Subcutaneous abdominal adipose tissue (tissue), 5 donors: ENCODE measurements around the gene SLC24A4.
A peak's percentile ranks its signal among the peaks of the same experiment; 100 is the strongest.
"Not testable (repeated sequence)": the region's sequence is repeated elsewhere in the genome, so short reads cannot be mapped to it uniquely, and the experiment has no call there.

Experiments
- H3K27ac ChIP-seq: one replicate; pipeline ENCODE4 v1.7.0; 2013; ENCODE audit warnings: low read depth, mild to moderate bottlenecking, inconsistent platforms, low read length, moderate library complexity
- H3K27me3 ChIP-seq, 5 donors: one replicate each; pipeline ENCODE4 v1.7.0; 2013; ENCODE audit warnings: low read length in 5 of 5, inconsistent platforms in 1 of 5; ENCODE audit not compliant: control insufficient read depth in 5 of 5, insufficient read depth in 4 of 5
- H3K36me3 ChIP-seq, 5 donors: one replicate each; pipeline ENCODE4 v1.7.0; 2013; ENCODE audit warnings: low read length in 5 of 5; ENCODE audit not compliant: control insufficient read depth in 5 of 5, insufficient read depth in 5 of 5
- H3K4me1 ChIP-seq, 5 donors: one replicate each; pipeline ENCODE4 v1.7.0; 2013; ENCODE audit warnings: low read length in 5 of 5, mild to moderate bottlenecking in 3 of 5, moderate library complexity in 1 of 5; ENCODE audit not compliant: control insufficient read depth in 5 of 5, insufficient read depth in 5 of 5
- H3K4me3 ChIP-seq, 5 donors: one replicate each; pipeline ENCODE4 v1.7.0; 2013; ENCODE audit warnings: low read length in 5 of 5, low read depth in 1 of 5
- H3K9ac ChIP-seq, 5 donors: one replicate each; pipeline ENCODE4 v1.7.0; 2013; ENCODE audit warnings: low read length in 5 of 5, mild to moderate bottlenecking in 4 of 5, moderate library complexity in 3 of 5
- H3K9me3 ChIP-seq, 5 donors: one replicate each; pipeline ENCODE4 v1.7.0; 2013; ENCODE audit warnings: low read length in 5 of 5; ENCODE audit not compliant: control insufficient read depth in 5 of 5
- donor health status: healthy.
- donor health status: healthy.
- donor health status: healthy.
- donor health status: healthy.
- donor health status: healthy.

The SLC24A4 gene

DNA sequence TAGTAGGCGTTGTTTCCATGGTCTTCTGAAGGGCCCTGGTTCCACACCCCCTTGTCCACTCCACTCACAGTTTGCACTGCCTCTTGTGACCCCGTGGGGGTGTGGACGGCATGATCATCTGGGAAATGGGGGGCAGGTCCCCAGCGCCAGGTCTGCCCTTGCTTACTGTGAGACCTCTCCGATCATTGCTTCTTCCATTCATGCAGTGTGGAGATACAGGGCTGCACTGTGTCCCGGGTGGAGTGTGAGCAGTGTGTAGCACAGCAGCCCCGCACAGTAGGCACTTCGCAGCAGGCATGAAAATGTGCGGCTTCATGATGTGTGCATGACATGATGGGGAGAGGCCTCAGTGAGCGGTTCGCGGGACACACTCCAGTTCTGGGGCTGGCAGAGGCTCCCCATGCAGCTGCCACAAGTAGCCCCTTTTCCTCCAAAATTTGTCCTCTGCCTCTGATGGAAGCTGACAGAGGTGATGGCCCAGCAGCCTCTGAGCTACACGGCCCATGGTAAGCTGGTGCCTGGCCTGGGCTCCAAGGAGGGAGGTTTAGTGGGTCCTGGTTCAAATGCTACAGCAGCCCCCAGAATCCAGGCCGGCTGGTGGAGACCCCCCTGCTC lies 205.6 kb downstream of the SLC24A4 start:
- Histone ChIP-seq H3K27ac (no peak overlapping the region), H3K36me3 (peaks cover 0 to 3% (median 0%) of the 10 kb centered on the region in 5 donors), H3K4me3 (no peak overlapping the region), H3K27me3 (peaks cover 0 to 3% (median 0%) of the 10 kb centered on the region in 5 donors), H3K9me3 (no peaks in the 10 kb centered on the region), H3K4me1 (peaks cover 0 to 32% (median 6%) of the 10 kb centered on the region in 5 donors), H3K9ac (no peak overlapping the region)

DNA sequence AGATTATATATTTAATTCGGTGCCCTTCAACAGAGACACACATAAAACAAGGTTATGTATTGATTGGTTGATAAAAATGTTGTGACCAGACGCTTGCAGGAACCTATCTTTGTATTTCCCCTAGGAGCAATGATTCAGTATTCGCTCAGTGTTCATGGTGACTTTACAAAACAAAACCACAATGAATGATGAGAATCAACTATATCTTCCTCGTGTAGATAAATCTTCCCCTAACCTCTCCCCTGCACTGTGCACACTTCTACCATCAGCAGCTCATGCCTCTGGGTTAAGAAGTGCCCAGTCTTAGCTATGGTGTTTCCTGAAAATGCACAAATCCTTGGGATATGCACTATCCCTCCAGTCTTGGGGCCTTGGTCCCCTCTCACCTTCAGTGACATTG lies 206.9 kb downstream of the SLC24A4 start:
- Histone ChIP-seq H3K4me3 (no peak overlapping the region), H3K27ac (no peak overlapping the region), H3K36me3 (peaks cover 0 to 3% (median 0%) of the 10 kb centered on the region in 5 donors), H3K27me3 (peaks cover 0 to 3% (median 0%) of the 10 kb centered on the region in 5 donors), H3K9ac (no peak overlapping the region), H3K4me1 (peaks cover 0 to 25% (median 3%) of the 10 kb centered on the region in 5 donors), H3K9me3 (no peaks in the 10 kb centered on the region)

DNA sequence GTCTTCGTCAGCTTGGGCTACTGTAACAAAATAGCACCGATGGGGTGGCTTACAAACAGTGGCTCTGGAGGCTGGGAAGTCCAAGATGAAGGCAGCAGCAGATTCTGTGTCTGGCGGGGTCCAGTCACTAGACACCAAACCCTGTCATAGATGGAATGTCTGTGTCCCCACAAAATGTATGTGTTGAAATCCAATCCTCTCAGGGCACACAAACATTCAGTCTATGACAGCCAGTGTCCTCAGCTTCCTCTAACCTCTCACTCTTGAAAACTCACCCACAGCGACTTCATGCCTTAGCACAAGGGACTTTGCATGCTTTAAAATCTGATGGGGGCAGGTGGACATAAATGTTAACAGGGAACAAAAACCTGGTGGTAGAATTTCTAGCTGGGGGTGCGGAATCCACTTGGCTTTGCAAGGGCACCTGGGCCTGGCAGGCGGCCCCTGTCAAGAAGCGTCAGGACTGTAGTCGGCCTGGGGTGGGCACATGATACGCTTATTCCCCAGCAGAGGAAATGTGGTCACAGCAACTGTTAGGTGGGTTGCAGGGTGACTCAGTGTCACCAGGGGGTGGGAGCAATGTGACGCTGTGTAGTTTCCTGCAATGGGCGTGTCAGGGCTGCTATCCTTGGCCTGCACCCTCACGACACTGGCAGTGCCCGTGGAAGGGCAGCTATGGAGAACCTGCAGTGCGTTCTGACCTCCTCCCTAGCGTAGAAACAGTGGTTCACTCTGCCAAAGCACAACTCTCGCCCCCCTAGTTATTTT lies 208.3 kb downstream of the SLC24A4 start:
- H3K36me3 ChIP-seq = peaks cover 0 to 3% (median 0%) of the 10 kb centered on the region in 5 donors
- no peak overlapping the region for H3K4me3 ChIP-seq
- no peaks in the 10 kb centered on the region for H3K9me3 ChIP-seq
- no peak overlapping the region for H3K9ac ChIP-seq
- H3K27me3 ChIP-seq = peaks cover 0 to 3% (median 0%) of the 10 kb centered on the region in 5 donors
- H3K4me1 ChIP-seq = peaks cover 0 to 18% (median 0%) of the 10 kb centered on the region in 5 donors
- H3K27ac ChIP-seq = no peak overlapping the region

DNA sequence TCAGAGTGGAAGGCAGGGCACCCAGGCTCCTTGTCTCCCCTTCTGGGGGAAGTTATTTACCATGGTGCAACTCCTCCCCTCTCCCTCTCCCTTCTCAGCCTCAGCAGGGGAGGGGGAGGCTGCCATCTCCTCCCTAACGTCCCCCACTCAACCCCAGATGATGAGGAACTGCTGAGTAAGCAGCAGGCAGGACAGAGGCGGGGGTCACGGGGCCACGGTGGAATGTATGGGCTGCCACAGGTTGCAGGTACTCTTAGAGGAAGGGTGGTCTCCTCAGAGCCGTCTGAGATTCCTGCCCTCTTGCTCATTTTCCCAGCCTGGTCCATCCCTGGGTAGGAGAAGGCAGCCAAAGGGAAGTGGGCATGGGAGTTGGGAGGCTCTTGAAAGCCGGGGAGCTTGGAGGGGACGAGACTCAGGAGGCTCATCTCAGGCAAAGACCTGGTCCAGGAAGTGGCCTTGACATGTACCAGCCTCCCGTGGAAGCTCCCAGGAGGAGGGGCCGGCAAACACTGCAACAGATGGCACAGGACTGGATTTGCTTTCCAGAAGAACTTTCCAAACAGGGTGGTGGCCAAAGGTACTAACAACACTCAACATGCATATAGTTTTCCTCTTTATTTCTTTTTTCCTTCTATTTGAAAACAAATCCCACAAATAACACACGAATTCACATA lies 209.7 kb downstream of the SLC24A4 start:
- no peak overlapping the region for H3K4me3 ChIP-seq
- H3K27ac ChIP-seq = no peak overlapping the region
- peaks cover 0 to 3% (median 0%) of the 10 kb centered on the region in 5 donors for H3K36me3 ChIP-seq
- no peak overlapping the region for H3K9ac ChIP-seq
- no peaks in the 10 kb centered on the region for H3K9me3 ChIP-seq
- H3K4me1 ChIP-seq = peaks cover 0 to 18% (median 0%) of the 10 kb centered on the region in 5 donors
- peaks cover 0 to 3% (median 0%) of the 10 kb centered on the region in 5 donors for H3K27me3 ChIP-seq

DNA sequence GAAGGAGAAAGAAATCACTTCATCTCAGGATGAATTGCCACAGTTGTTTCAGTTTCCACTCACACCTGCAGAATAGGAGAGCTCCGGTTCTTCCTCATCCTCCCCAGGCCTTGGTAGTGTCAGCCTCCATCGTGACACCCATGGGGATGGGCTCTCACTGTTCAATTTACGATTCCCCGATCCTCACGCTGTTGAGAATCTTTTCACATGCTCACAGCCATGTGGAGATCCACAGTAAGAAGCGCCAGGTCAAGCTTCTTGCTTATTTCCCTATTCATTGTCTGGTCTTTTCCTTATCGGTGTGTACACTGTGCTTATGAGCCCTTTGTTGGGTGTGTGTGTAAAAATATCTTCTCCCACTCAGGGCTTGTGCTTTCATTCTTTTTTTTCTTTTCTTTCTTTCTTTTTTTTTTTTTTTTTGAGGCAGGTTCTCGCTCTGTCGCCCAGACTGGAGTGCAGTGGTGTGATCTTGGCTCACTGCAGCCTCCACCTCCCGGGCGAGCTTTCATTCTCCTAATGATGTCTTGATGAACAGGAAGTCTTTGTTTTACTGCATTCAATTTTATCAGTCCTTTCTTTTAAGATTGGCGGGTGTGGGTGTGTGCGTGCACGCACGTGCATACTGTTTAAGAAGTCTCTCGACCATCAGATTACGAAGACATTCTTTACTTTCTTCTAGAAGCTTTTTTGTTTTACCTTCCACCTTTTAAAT lies 212.1 kb downstream of the SLC24A4 start:
- Histone ChIP-seq H3K36me3 (no peaks in the 10 kb centered on the region), H3K27me3 (no peaks in the 10 kb centered on the region), H3K9me3 (no peaks in the 10 kb centered on the region), H3K4me1 (peaks cover 8 to 32% (median 13%) of the 10 kb centered on the region in 5 donors), H3K9ac (no peak overlapping the region), H3K27ac (no peak overlapping the region), H3K4me3 (no peak overlapping the region)

DNA sequence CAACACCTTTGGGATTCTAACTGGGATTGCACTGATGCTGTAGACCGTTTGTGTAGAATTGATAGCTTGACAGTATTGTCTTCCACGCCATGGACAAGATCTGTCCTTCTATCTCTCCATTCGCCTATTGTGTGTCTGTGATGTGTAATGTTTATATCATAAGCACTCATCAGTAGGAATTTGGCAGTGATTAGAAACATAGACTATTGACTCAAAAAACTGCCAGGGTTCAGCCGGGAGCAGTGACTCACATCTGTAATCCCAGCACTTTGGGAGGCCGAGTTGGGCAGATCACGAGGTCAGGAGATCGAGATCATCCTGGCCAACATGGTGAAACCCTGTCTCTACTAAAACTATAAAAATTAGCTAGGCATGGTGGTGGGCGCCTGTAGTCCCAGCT lies 213.3 kb downstream of the SLC24A4 start:
- peaks cover 14 to 43% (median 24%) of the 10 kb centered on the region in 5 donors for H3K4me1 ChIP-seq
- not testable (repeated sequence) for H3K36me3 ChIP-seq, H3K9me3 ChIP-seq, H3K27me3 ChIP-seq, H3K4me3 ChIP-seq, H3K27ac ChIP-seq, H3K9ac ChIP-seq

DNA sequence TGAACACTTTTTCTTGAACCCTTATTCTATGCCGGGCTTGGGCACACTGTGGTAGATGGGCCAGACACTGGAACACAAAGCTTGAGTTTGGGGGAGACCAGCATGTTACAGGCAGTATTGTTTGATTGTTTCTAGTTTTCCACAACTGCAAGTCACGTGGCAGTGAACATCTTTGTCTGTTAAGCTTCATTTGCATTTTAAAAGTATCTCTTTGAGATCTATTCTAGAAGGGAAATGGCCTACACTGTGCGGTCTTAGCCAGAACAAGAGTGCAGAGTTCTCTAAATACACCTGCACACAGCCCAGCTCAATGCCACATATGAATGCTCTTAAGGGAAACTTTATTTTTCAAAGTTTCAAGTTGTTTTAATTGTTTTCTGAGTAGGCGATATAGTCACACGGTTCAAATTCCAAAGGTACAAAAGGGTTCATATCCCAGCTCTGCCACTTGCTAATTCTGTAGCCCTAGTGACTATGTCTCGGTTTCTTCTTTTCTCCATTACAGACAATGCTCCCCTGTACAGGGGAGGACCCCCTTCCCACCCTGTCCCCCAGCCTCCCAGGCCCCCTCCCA lies 215.5 kb downstream of the SLC24A4 start:
- Histone ChIP-seq H3K27me3 (no peaks in the 10 kb centered on the region), H3K9ac (no peak overlapping the region), H3K27ac (peak overlapping the region; percentile 83), H3K36me3 (no peaks in the 10 kb centered on the region), H3K4me1 (peaks cover 14 to 31% (median 24%) of the 10 kb centered on the region in 5 donors), H3K9me3 (no peaks in the 10 kb centered on the region), H3K4me3 (no peak overlapping the region)

DNA sequence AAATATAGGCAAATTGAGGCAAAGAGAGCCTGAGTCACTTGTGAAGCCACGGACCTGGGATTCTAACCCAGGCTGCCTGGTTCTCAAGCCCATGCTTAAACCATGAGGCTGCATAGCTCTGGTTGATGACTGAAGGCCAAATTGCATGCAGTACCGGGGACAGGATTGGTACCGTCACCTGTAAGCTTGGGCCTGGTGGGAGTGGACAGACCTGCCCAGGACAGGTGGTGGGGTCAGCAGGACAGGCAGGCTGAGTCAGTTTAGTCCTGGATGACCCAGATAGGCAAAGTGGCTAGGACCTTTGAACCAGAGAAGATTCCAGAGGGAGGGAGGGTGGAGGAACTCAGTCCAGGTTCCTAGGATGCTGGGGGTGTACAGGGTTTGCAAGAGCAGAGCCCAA lies 216.5 kb downstream of the SLC24A4 start:
- Histone ChIP-seq H3K36me3 (no peaks in the 10 kb centered on the region), H3K27me3 (no peaks in the 10 kb centered on the region), H3K27ac (peak overlapping the region; percentile 83), H3K4me1 (peaks cover 14 to 31% (median 24%) of the 10 kb centered on the region in 5 donors), H3K4me3 (no peak overlapping the region), H3K9me3 (no peaks in the 10 kb centered on the region), H3K9ac (no peak overlapping the region)

DNA sequence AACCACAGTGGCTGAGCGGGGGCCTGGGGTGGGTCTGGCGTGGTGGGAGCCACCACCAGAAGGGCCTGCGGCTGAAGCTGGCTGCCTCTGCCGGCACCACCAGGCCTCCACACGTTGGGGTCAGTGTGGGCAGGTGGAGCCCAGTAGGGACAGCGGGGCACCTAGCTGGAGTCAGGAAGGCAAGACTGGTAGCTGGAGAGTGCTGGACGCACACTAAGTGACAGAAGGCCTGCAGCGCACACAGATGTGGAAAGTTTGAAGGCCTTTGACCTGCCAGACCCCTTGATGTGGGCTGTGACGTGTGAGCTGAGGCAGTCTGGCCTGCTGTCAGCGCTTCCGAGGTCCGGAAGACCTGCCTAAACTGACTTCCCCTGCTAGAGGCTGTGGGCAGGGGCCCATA lies 216.9 kb downstream of the SLC24A4 start:
- H3K27me3 ChIP-seq = no peaks in the 10 kb centered on the region
- H3K9me3 ChIP-seq = no peaks in the 10 kb centered on the region
- no peaks in the 10 kb centered on the region for H3K36me3 ChIP-seq
- peak overlapping the region in 1 of 5 donors; percentile 34 for H3K4me3 ChIP-seq
- H3K4me1 ChIP-seq = peaks cover 14 to 27% (median 24%) of the 10 kb centered on the region in 5 donors
- H3K9ac ChIP-seq = peak overlapping the region in 2 of 5 donors; percentile 9 to 56
- H3K27ac ChIP-seq = peak overlapping the region; percentile 83
